ENCODE results near the gene UBE3B.
A peak's percentile ranks its signal among the peaks of the same experiment; 100 is the strongest.

The UBE3B gene

GRCh38 chr12:109568486-109568885 is 91.1 kb downstream of the UBE3B start:
- ChIA-PET POLR2A (no interaction called here), CTCF (interaction anchor here (1.0 to 1.4 kb wide), 5 partner anchors 8 to 28 kb away, joined by 3 read pairs; no protein-coding TSS in a partner anchor)
- TF ChIP-seq CTCF (IDR thresholded peaks at IDR 0.05; ENCODE audit: control extremely low read depth, extremely low read depth, low read depth, missing control alignments) = no peak
- no peak for DNase-seq (ENCODE audit: extremely low spot score)

DNA sequence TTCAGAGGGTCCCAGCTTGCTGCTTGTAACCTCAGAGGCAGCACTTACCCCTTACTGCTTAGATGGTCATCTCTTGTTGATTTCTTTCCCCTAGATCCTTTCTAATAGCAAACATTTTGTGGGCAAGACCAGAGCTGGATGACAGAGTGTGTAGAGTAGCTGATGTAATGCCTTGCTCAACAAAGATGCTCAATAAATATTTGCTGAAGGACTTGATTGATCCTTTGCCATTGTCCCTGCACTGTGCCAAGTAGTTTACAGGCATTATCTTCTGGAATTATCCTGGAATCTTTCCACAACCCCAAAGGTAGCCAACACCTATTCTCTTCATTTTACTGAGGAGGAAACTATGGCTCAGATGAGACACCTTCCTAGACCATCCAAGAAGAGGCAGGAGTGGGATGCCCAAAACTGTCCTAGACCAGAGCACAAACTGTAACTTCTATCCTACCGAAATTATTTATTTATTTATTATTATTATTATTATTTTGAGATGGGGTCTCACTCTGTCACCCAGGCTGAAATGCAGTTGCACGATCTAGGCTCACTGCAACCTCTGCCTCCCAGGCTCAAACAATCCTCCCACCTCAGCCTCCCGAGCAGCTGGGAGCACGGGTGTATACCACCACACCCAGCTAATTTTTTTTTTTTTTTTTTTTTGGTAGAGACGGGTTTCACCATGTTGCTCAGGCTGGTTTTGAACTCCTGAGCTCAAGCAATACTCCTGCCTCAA is 94.5 kb downstream of the UBE3B start:
- ChIA-PET CTCF (interaction anchor here (1.0 to 5.4 kb wide), 4 partner anchors 10 to 273 kb away, joined by 3 to 41 read pairs (median 4); no protein-coding TSS in a partner anchor), POLR2A (no interaction called here)
- TF ChIP-seq CTCF (IDR thresholded peaks at IDR 0.05; ENCODE audit: control extremely low read depth, extremely low read depth, low read depth, missing control alignments) = no peak
- no peak for DNase-seq (ENCODE audit: extremely low spot score)

GRCh38 chr12:109572506-109572845 is 95.0 kb downstream of the UBE3B start:
- ChIA-PET POLR2A (no interaction called here), CTCF (interaction anchor here (1.0 to 5.4 kb wide), 3 partner anchors 25 to 273 kb away, joined by 3 to 41 read pairs (median 4); no protein-coding TSS in a partner anchor)
- TF ChIP-seq CTCF (IDR thresholded peaks at IDR 0.05; ENCODE audit: control extremely low read depth, extremely low read depth, low read depth, missing control alignments) = no peak
- no peak for DNase-seq (ENCODE audit: extremely low spot score)

GRCh38 chr12:109573029-109573913 is 95.8 kb downstream of the UBE3B start, which contains the start of the genes MMAB and MVK:
TSS of gene MMAB (minus strand) at chr12:109573504. CDS start at chr12:109573480, 24 bp downstream.
TSS of gene MVK (plus strand) at chr12:109573794. CDS start at chr12:109574823, 1,029 bp downstream.
- CTCF ChIA-PET = interaction anchor here (0.7 to 5.4 kb wide), 6 partner anchors 14 to 56 kb away, joined by 3 to 41 read pairs (median 4); no protein-coding TSS in a partner anchor
- peak; percentile 99 for DNase-seq (ENCODE audit: extremely low spot score)
- TF ChIP-seq CTCF (IDR thresholded peaks at IDR 0.05; ENCODE audit: control extremely low read depth, extremely low read depth, low read depth, missing control alignments) = no peak
- POLR2A ChIA-PET = no interaction called here

DNA sequence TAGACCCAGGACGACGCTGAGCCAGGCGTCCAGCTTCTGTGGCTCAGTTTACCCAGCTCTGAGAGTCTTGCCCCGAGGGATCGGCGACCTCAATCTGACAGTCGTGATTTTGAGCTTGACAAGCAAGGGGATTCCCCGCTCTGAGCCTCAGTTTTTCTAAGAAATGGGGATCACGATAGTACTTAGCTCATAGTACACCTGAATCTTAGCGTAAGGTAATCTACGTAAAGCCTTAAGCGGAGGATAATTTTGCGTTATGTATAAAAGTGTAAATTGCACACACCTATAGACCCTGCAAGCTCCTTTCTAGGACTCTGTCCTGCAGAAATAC is 96.4 kb downstream of the UBE3B start:
- DNase-seq (ENCODE audit: extremely low spot score) = no peak
- POLR2A ChIA-PET = no interaction called here

More for the DNA sequence above, 96.4 kb downstream of the UBE3B start:
- CTCF ChIA-PET = interaction anchor here (0.7 to 5.4 kb wide), 5 partner anchors 13 to 26 kb away, joined by 3 to 41 read pairs (median 6); no protein-coding TSS in a partner anchor
- TF ChIP-seq CTCF (IDR thresholded peaks at IDR 0.05; ENCODE audit: control extremely low read depth, extremely low read depth, low read depth, missing control alignments) = no peak
